Ishikawa (cell line): ENCODE data around the gene COMTD1.

ENCODE experiments used
- CEBPB ChIP-seq: IDR thresholded peaks from 2 replicates; pipeline ENCODE4 v1.6.1; 2012
- CREB1 ChIP-seq: IDR thresholded peaks from 2 replicates; pipeline ENCODE4 v1.6.1; 2012; ENCODE audit warnings: low read depth
- EGR1 ChIP-seq: IDR thresholded peaks from 2 replicates; pipeline ENCODE4 v1.6.1; 2012
- EP300 ChIP-seq: IDR thresholded peaks from 2 replicates; pipeline ENCODE4 v1.6.1; 2012; ENCODE audit warnings: borderline replicate concordance
- FOXM1 ChIP-seq: IDR thresholded peaks from 2 replicates; pipeline ENCODE4 v1.6.1; 2012; ENCODE audit warnings: low read depth, borderline replicate concordance
- NFIC ChIP-seq: IDR thresholded peaks from 2 replicates; pipeline ENCODE4 v1.6.1; 2012
- RAD21 ChIP-seq: IDR thresholded peaks from 2 replicates; pipeline ENCODE4 v1.6.1; 2012; ENCODE audit warnings: low read depth
- TAF1 ChIP-seq: IDR thresholded peaks from 2 replicates; pipeline ENCODE4 v1.6.1; 2012; ENCODE audit warnings: low read depth, mild to moderate bottlenecking
- TCF12 ChIP-seq: IDR thresholded peaks from 2 replicates; pipeline ENCODE4 v1.6.1; 2012; ENCODE audit warnings: low read depth
- TEAD4 ChIP-seq: IDR thresholded peaks from 2 replicates; pipeline ENCODE4 v1.6.1; 2012
- YY1 ChIP-seq: IDR thresholded peaks from 2 replicates; pipeline ENCODE4 v1.6.1; 2012; ENCODE audit warnings: low read depth
- ZBTB7A ChIP-seq: IDR thresholded peaks from 2 replicates; pipeline ENCODE4 v1.6.1; 2012; ENCODE audit warnings: low read depth
- TF ChIP-seq, protein P1 (sequence below): IDR thresholded peaks from 2 replicates; pipeline ENCODE4 v1.6.1; 2012
- TF ChIP-seq, protein P2 (sequence below): IDR thresholded peaks from 2 replicates; pipeline ENCODE4 v1.6.1; 2012
- TF ChIP-seq, protein P3 (sequence below): IDR thresholded peaks from 2 replicates; pipeline ENCODE4 v1.6.1; 2012; ENCODE audit warnings: low read depth, mild to moderate bottlenecking

Gene COMTD1

DNA sequence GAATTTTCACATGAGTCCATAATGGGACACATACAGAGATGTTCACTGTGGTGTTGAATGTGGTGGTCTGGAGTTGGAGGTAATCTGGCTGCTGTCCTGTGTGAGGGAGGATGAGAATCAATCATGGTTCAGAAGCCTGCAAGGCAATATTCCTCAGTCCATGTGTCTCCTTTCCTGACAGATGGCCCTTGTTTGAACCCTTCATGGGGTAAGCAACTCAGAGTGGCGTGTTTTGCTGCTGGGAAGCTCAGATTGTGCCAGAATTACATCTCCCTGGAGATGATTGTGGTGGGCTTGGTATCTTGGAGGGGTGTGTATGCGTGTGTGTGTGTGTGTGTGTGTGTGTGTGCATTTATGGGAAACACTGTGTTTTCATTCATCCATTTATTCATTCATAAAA lies 44.5 kb upstream of the COMTD1 start:
- TF ChIP-seq, protein P1, sequence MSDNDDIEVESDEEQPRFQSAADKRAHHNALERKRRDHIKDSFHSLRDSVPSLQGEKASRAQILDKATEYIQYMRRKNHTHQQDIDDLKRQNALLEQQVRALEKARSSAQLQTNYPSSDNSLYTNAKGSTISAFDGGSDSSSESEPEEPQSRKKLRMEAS: no peak

DNA sequence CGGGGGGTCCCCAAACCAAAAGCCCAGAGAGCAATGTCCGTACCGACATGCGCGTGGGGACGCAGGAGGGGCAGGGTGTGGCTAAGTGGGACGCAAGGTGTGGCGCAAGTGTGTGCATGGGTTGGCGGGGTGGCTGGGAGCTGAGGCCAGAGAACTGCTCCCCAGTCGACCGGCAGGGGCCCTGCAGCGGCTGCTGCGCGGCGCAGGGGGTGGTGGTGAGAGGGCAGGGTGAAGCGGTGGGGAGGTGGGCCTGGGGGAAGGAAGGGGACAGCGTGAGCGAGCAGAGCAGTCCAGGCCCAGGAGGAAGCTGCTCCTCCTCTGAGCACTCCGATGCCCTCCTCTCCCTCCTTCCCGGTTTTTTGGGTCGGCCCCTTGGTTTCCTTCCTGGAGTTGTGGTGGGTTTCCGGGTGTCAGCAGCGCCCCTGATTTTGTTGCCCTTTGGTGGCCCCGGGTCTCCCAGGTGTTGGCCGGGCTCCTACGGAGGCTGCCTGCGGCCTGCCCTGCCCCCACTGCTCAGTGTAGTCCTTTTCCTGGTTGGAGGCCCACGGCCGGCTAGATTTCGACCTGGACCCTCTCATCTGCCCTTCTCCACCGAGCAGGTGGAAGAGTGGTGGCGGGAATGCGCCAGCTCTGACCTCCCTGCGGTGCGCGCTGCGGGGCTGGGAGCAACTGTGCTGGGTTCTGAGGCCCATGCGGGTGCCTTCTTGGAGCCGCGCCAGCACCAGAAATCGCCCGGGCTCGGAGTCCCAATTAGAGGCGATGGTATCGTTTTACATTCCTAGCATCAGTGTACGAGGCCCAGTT lies 40.5 kb upstream of the COMTD1 start:
- TF ChIP-seq RAD21 (no peak), CREB1 (no peak)
- TF ChIP-seq, protein P2, sequence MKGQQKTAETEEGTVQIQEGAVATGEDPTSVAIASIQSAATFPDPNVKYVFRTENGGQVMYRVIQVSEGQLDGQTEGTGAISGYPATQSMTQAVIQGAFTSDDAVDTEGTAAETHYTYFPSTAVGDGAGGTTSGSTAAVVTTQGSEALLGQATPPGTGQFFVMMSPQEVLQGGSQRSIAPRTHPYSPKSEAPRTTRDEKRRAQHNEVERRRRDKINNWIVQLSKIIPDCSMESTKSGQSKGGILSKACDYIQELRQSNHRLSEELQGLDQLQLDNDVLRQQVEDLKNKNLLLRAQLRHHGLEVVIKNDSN: no peak

DNA sequence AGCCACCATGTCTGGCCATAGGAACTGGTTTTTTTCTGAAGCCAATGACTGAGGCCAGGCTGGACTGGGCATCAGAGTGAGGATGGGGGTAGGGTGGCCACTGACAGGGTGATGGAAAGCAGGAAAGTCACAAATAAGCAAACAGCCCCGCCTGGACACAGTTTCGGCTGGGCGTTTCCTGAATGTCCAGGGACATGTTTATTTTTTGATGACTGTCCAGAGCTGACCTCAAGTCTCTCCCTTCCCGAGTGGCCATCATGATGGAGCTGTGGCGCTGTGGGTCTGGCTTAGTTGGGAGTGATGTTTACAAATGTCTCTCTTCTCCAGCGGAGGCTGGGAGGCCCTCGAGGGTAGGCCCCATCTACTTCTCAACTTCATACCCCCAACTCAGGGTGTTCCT lies 37.1 kb upstream of the COMTD1 start:
- TF ChIP-seq YY1 (no peak), NFIC (no peak), FOXM1 (no peak), EP300 (no peak)
- TF ChIP-seq, protein P1: no peak

DNA sequence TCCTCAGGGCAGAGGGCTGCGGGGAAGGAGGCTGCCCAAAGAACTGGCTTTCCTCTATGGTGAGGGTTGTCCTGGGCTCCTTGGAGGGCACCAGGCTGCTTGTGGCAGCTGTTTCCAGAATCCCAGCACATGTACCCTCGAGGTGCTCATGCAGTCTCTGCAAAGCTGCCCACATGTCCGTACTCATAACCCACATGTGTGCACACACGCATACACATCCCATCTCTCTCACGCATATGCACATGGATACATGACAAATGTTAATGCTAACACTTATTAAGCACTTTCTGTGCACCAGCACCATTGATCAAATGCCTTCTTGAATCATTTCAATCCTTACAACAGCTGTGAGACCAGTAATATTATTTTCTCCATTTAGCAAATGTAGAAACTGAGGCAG lies 36.3 kb upstream of the COMTD1 start:
- TF ChIP-seq, protein P2: no peak
- TF ChIP-seq TEAD4 (no peak), EP300 (no peak), NFIC (no peak), TCF12 (no peak), FOXM1 (no peak), TAF1 (no peak), YY1 (no peak), RAD21 (no peak), CEBPB (no peak), CREB1 (no peak), EGR1 (no peak), ZBTB7A (no peak)
- TF ChIP-seq, protein P1: no peak
- TF ChIP-seq, protein P3, sequence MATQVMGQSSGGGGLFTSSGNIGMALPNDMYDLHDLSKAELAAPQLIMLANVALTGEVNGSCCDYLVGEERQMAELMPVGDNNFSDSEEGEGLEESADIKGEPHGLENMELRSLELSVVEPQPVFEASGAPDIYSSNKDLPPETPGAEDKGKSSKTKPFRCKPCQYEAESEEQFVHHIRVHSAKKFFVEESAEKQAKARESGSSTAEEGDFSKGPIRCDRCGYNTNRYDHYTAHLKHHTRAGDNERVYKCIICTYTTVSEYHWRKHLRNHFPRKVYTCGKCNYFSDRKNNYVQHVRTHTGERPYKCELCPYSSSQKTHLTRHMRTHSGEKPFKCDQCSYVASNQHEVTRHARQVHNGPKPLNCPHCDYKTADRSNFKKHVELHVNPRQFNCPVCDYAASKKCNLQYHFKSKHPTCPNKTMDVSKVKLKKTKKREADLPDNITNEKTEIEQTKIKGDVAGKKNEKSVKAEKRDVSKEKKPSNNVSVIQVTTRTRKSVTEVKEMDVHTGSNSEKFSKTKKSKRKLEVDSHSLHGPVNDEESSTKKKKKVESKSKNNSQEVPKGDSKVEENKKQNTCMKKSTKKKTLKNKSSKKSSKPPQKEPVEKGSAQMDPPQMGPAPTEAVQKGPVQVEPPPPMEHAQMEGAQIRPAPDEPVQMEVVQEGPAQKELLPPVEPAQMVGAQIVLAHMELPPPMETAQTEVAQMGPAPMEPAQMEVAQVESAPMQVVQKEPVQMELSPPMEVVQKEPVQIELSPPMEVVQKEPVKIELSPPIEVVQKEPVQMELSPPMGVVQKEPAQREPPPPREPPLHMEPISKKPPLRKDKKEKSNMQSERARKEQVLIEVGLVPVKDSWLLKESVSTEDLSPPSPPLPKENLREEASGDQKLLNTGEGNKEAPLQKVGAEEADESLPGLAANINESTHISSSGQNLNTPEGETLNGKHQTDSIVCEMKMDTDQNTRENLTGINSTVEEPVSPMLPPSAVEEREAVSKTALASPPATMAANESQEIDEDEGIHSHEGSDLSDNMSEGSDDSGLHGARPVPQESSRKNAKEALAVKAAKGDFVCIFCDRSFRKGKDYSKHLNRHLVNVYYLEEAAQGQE: no peak

DNA sequence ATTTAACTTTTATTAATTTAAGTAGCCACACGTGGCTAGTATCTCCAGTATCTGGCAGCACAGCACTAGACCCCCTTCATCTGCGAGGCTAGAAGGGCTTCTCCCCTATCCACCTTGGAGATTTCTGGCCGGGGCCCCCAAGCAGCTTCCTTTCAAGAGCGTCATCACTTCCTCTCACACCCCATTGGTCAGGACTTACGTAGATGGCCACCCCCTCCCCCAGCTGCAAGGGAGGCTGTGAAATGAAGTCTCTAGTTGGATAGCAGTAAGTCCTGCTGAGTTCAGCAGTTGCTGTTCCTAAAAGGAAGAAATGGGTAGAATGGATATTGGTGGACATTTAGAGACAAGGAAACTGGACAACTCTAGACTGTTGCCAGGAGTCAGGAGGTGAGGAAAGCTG lies 33.8 kb upstream of the COMTD1 start:
- TF ChIP-seq TEAD4 (no peak), EGR1 (no peak), TAF1 (no peak), CREB1 (no peak), RAD21 (no peak), ZBTB7A (no peak), FOXM1 (no peak), CEBPB (no peak), NFIC (no peak), YY1 (no peak), TCF12 (no peak), EP300 (no peak)
- TF ChIP-seq, protein P3: no peak
- TF ChIP-seq, protein P2: no peak
- TF ChIP-seq, protein P1: no peak

DNA sequence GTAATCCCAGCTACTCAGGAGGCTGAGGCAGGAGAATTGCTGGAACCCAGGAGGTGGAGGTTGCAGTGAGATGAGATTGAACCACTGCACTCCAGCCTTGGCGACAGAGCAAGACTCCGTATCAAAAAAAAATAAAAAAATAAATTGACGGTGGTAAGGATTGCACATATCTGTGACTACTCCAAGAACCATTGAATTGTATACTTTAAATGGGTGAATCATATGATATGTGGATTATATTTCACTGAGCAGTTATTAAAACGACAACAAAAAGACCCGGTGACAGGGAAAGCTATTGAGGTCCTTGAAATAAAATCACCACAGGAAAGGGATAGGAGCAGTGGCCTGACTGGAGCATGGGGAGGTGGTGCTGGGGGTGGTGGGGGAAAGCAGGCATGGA lies 31.2 kb upstream of the COMTD1 start:
- TF ChIP-seq FOXM1 (no peak), RAD21 (no peak), CREB1 (no peak), YY1 (no peak), TAF1 (no peak), TCF12 (no peak), NFIC (no peak), CEBPB (no peak), EGR1 (no peak), TEAD4 (no peak), EP300 (no peak), ZBTB7A (no peak)
- TF ChIP-seq, protein P1: no peak
- TF ChIP-seq, protein P3: no peak
- TF ChIP-seq, protein P2: no peak
